GM12878 (cell line): ENCODE measurements around the gene ZNF146. TPM values are rescaled to one million over a fixed set of nuclear protein-coding genes. Genes with fewer than 3 reads are reported as not detected.

Source experiments
- ATAC-seq: fragments of 200-7000 bp; cut with Tn5 transposase; 3 replicates; pipeline ENCODE4 v1.9.1; 2020; ENCODE audit warnings: mild to moderate bottlenecking, moderate library complexity
- BruUV-seq: library from RNA; stranded (reverse); fragments of 400-500 nt; replicated peaks from 2 replicates; lab custom pipeline; 2021; lab: Mats Ljungman, UMichigan
- CTCF ChIA-PET: fragments of 300-600 bp; sonication (Branson Sonifier 250); formaldehyde crosslinking; extraction: SDS; loops from one replicate; lab custom pipeline; 2021; ENCODE audit warnings: inconsistent platforms; lab: Yijun Ruan, JAX
- POLR2A ChIA-PET: fragments of 350-600 bp; formaldehyde crosslinking; extraction: SDS; loops from one replicate; lab custom pipeline; 2021; ENCODE audit warnings: inconsistent platforms; lab: Charles Lee
- RAD21 ChIA-PET: fragments of 300-600 bp; sonication (Branson Sonifier 250); formaldehyde crosslinking; loops from one replicate; lab custom pipeline; 2023; ENCODE audit warnings: antibody characterized with exemption; ENCODE audit not compliant: unreplicated experiment; lab: Charles Lee
- SMC1A ChIA-PET: fragments of 300-600 bp; sonication (Branson Sonifier 250); formaldehyde crosslinking; loops from one replicate; lab custom pipeline; 2023; ENCODE audit not compliant: unreplicated experiment, uncharacterized antibody; lab: Charles Lee
- DNase-seq: peaks from one replicate; pipeline ENCODE4 v3.0.0-alpha.2; 2011; ENCODE audit warnings: low read depth, low spot score
- FAIRE-seq: peaks from 3 replicates; lab custom pipeline; 2011; peaks lifted over from hg19 to GRCh38; lab: Jason Lieb, UNC
- H2AFZ ChIP-seq: 2 replicates; pipeline ENCODE4 v1.6.0; 2011; ENCODE audit warnings: low read depth, low read length, control low read depth; ENCODE audit not compliant: control insufficient read depth
- H3K27ac ChIP-seq: 2 replicates; pipeline ENCODE4 v1.5.1; 2011; ENCODE audit warnings: control low read depth; ENCODE audit not compliant: control insufficient read depth, insufficient read depth
- H3K27me3 ChIP-seq, 2 experiments: replicated peaks in 1 of 2; 2 replicates each; pipeline versions ENCODE4 v1.6.0 to v1.6.1; 2011; ENCODE audit warnings: low read length in 1 of 2; ENCODE audit not compliant: control insufficient read depth in 2 of 2, insufficient read depth in 2 of 2
- H3K36me3 ChIP-seq, 2 experiments: 2 replicates each; pipeline ENCODE4 v1.5.1; 2011; ENCODE audit warnings: low read length in 1 of 2; ENCODE audit not compliant: control insufficient read depth in 2 of 2, insufficient read depth in 2 of 2
- H3K4me1 ChIP-seq: 2 replicates; pipeline ENCODE4 v1.6.1; 2011; ENCODE audit warnings: mild to moderate bottlenecking, low read length, moderate library complexity, mixed read lengths; ENCODE audit not compliant: control insufficient read depth, insufficient read depth
- H3K4me2 ChIP-seq: 2 replicates; pipeline ENCODE4 v1.6.0; 2011; ENCODE audit warnings: control low read depth; ENCODE audit not compliant: control insufficient read depth, insufficient read depth
- H3K4me3 ChIP-seq: fragments of 200-600 bp; sonication (generic); 2 replicates; pipeline ENCODE4 v1.5.1; 2016
- H3K79me2 ChIP-seq: 2 replicates; pipeline ENCODE4 v1.6.0; 2011; ENCODE audit warnings: low read length; ENCODE audit not compliant: control insufficient read depth, insufficient read depth
- H3K9ac ChIP-seq: 2 replicates; pipeline ENCODE4 v1.8.0; 2011; ENCODE audit warnings: low read length, control low read depth, mixed read lengths; ENCODE audit not compliant: control insufficient read depth, insufficient read depth
- H3K9me3 ChIP-seq: replicated peaks from 3 replicates; pipeline ENCODE4 v1.5.1; 2011; ENCODE audit warnings: mild to moderate bottlenecking, low read length; ENCODE audit not compliant: control insufficient read depth, insufficient read depth
- H4K20me1 ChIP-seq: 2 replicates; pipeline ENCODE4 v1.6.0; 2011; ENCODE audit not compliant: control insufficient read depth, insufficient read depth
- ATF7 ChIP-seq: fragments of 450-650 bp; IDR thresholded peaks from 2 replicates; pipeline ENCODE4 v1.6.1; 2016; ENCODE audit warnings: low read depth, mild to moderate bottlenecking
- CHD2 ChIP-seq: IDR thresholded peaks from 2 replicates; pipeline ENCODE4 v1.6.1; 2011; ENCODE audit warnings: low read depth, low read length, improper control_type of control experiment, borderline replicate concordance
- DPF2 ChIP-seq: fragments of 450-650 bp; IDR thresholded peaks from 2 replicates; pipeline ENCODE4 v1.6.1; 2017; ENCODE audit warnings: mild to moderate bottlenecking
- ETV6 ChIP-seq, 2 experiments: fragments of 450-650 bp in 1 of 2; IDR thresholded peaks in 1 of 2; conservative IDR thresholded peaks in 1 of 2; 2 replicates each; pipeline ENCODE4 v1.6.1; 2014; ENCODE audit warnings: antibody characterized with exemption in 1 of 2, borderline replicate concordance in 1 of 2, low read depth in 1 of 2, mild to moderate bottlenecking in 1 of 2, moderate library complexity in 1 of 2
- MYC ChIP-seq: IDR thresholded peaks from 2 replicates; pipeline ENCODE4 v1.6.1; 2011; ENCODE audit warnings: mild to moderate bottlenecking, low read length, moderate library complexity, inconsistent platforms; ENCODE audit not compliant: insufficient read depth, insufficient replicate concordance, insufficient read length, severe bottlenecking
- SREBF2 ChIP-seq: IDR thresholded peaks from 2 replicates; pipeline ENCODE4 v1.6.1; 2012; ENCODE audit warnings: mild to moderate bottlenecking, low read length
- ZNF217 ChIP-seq: fragments of 450-650 bp; IDR thresholded peaks from 2 replicates; pipeline ENCODE4 v1.6.1; 2017; ENCODE audit warnings: antibody characterized with exemption, mild to moderate bottlenecking
- ZNF24 ChIP-seq: fragments of 450-650 bp; IDR thresholded peaks from 2 replicates; pipeline ENCODE4 v1.6.1; 2017; ENCODE audit warnings: antibody characterized with exemption, mild to moderate bottlenecking
- ZNF274 ChIP-seq: IDR thresholded peaks from one replicate; pipeline ENCODE4 v1.8.0; 2011; ENCODE audit not compliant: insufficient read length, insufficient read depth
- WGBS: methylation state at CpG from one replicate; pipeline ENCODE4 v1.1.6; 2016; ENCODE audit warnings: low lambda C conversion rate; ENCODE audit not compliant: insufficient replicate concordance, insufficient coverage; ENCODE audit errors: missing lambda C conversion rate; 5-methylcytosine and 5-hydroxymethylcytosine counted together
- in situ Hi-C: fragments of 300-500 bp; cut with MboI; formaldehyde crosslinking; loops from 9 replicates; pipeline ENCODE4 v1.14.3; 2018; ENCODE audit warnings: mixed read lengths
- intact Hi-C: fragments of 100-400 bp; cut with micrococcal nuclease; formaldehyde crosslinking; loops from one replicate; pipeline ENCODE4 v1.14.2; 2022; ENCODE audit not compliant: unreplicated experiment
- polyA plus RNA-seq, 11 experiments: library from polyadenylated mRNA; depleted of rRNA in 4 of 11; unstranded in 6 of 11; stranded (reverse) in 5 of 11; fragments of >200 nt; fragmentation: Nextera tagmentation in 4 of 11; fragmentation: Illumina TruSeq in 1 of 11; extraction: Ambion mirVana in 4 of 11; extraction: Trizol in 1 of 11; gene quantifications; 1 replicate in 1 of 11; 2 replicates in 10 of 11; pipeline versions ENCODE4 v1.2.1 to v1.2.3, GENCODE V29; 2011 to 2016; ENCODE audit warnings: inconsistent platforms in 2 of 11, missing spikeins in 2 of 11, low read depth in 1 of 11
- total RNA-seq, 4 experiments: library from RNA; depleted of rRNA in 3 of 4; stranded (reverse); fragments of >200 nt in 3 of 4; fragmentation: Illumina TruSeq in 1 of 4; extraction: Trizol in 1 of 4; gene quantifications; 2 replicates each; pipeline versions ENCODE4 v1.2.1 to v1.2.3, GENCODE V29; 2013 to 2021
- TF ChIP-seq, protein P1 (sequence below): fragments of 450-650 bp; IDR thresholded peaks from 2 replicates; pipeline ENCODE4 v1.6.1; 2017; ENCODE audit warnings: borderline replicate concordance
- TF ChIP-seq, protein P2 (sequence below): fragments of 450-650 bp; IDR thresholded peaks from 2 replicates; pipeline ENCODE4 v1.6.1; 2016; ENCODE audit warnings: mild to moderate bottlenecking
- TF ChIP-seq, protein P3 (sequence below): IDR thresholded peaks from 2 replicates; pipeline ENCODE4 v1.6.1; 2011; ENCODE audit warnings: mild to moderate bottlenecking, low read depth, low read length, moderate library complexity; ENCODE audit not compliant: insufficient replicate concordance
- TF ChIP-seq, protein P4 (sequence below): IDR thresholded peaks from 2 replicates; pipeline ENCODE4 v1.6.1; 2012; ENCODE audit warnings: low read depth, low read length, improper control_type of control experiment
- TF ChIP-seq, protein P5 (sequence below): fragments of 450-650 bp; IDR thresholded peaks from 2 replicates; pipeline ENCODE4 v1.6.1; 2017; ENCODE audit warnings: low read depth, mild to moderate bottlenecking, moderate library complexity

The ZNF146 gene
- total and polyA plus RNA-seq, 10 of the 15 experiments (the other 5 are each of a cell fraction or from before 2014, with no cell fraction given): 20.0 to 115 (median 71.2) TPM

DNA sequence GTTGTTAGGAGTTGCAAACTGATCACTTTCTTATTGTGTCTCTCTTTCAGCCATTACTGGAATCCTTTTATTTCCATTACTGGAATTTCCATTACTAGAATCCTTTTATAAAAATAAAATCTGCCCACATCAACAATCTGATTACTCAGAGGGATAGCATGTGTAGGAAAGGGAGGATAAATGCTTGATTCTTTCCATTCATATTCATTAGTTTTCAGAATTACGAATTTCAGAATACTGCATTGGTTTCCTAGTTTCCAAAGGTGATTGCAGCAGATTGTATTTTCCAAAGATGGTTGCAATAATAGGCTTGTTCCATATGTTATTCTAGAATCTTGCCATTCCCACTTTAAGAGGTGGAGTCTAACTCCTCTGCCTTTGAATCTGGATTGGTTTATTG is 37.1 kb downstream of the ZNF146 start:
- 0% methylated on average over 1 of the region's 1 CpG for WGBS
- DNase-seq: no peak
- Histone ChIP-seq H3K9me3 (no peaks in the 10 kb centered on the region; the same call in 2 of the 3 replicates), H3K4me3 (no peak overlapping the region), H3K27ac (no peak overlapping the region), H4K20me1 (no peaks in the 10 kb centered on the region), H3K4me1 (no peaks in the 10 kb centered on the region), H3K4me2 (no peak overlapping the region), H3K79me2 (no peaks in the 10 kb centered on the region), H3K27me3 (no peaks in the 10 kb centered on the region), H2AFZ (no peak overlapping the region), H3K9ac (no peak overlapping the region), H3K36me3 (no peaks in the 10 kb centered on the region)
- ChIA-PET SMC1A (no interaction called here), RAD21 (no interaction called here), CTCF (no interaction called here), POLR2A (no interaction called here)
- in situ Hi-C loops: no loop called here
- no peak for FAIRE-seq
- intact Hi-C loops: no loop called here
- no peak for ATAC-seq
- TF ChIP-seq, protein P1, sequence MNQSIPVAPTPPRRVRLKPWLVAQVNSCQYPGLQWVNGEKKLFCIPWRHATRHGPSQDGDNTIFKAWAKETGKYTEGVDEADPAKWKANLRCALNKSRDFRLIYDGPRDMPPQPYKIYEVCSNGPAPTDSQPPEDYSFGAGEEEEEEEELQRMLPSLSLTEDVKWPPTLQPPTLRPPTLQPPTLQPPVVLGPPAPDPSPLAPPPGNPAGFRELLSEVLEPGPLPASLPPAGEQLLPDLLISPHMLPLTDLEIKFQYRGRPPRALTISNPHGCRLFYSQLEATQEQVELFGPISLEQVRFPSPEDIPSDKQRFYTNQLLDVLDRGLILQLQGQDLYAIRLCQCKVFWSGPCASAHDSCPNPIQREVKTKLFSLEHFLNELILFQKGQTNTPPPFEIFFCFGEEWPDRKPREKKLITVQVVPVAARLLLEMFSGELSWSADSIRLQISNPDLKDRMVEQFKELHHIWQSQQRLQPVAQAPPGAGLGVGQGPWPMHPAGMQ: no peak
- TF ChIP-seq SREBF2 (no peak), ETV6 (conservative IDR thresholded peaks at IDR 0.05 in 1 of 2, IDR thresholded peaks at IDR 0.05 in 1 of 2; ENCODE audit: borderline replicate concordance in 1 of 2, low read depth in 1 of 2) (no peak), DPF2 (no peak), CHD2 (no peak), ZNF217 (no peak), ZNF274 (no peak), ATF7 (no peak), ZNF24 (no peak), MYC (no peak)
- TF ChIP-seq, protein P2, sequence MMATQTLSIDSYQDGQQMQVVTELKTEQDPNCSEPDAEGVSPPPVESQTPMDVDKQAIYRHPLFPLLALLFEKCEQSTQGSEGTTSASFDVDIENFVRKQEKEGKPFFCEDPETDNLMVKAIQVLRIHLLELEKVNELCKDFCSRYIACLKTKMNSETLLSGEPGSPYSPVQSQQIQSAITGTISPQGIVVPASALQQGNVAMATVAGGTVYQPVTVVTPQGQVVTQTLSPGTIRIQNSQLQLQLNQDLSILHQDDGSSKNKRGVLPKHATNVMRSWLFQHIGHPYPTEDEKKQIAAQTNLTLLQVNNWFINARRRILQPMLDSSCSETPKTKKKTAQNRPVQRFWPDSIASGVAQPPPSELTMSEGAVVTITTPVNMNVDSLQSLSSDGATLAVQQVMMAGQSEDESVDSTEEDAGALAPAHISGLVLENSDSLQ: no peak
- TF ChIP-seq, protein P3, sequence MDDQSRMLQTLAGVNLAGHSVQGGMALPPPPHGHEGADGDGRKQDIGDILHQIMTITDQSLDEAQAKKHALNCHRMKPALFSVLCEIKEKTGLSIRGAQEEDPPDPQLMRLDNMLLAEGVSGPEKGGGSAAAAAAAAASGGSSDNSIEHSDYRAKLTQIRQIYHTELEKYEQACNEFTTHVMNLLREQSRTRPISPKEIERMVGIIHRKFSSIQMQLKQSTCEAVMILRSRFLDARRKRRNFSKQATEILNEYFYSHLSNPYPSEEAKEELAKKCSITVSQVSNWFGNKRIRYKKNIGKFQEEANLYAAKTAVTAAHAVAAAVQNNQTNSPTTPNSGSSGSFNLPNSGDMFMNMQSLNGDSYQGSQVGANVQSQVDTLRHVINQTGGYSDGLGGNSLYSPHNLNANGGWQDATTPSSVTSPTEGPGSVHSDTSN: no peak
- TF ChIP-seq, protein P4, sequence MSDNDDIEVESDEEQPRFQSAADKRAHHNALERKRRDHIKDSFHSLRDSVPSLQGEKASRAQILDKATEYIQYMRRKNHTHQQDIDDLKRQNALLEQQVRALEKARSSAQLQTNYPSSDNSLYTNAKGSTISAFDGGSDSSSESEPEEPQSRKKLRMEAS: no peak
- TF ChIP-seq, protein P5, sequence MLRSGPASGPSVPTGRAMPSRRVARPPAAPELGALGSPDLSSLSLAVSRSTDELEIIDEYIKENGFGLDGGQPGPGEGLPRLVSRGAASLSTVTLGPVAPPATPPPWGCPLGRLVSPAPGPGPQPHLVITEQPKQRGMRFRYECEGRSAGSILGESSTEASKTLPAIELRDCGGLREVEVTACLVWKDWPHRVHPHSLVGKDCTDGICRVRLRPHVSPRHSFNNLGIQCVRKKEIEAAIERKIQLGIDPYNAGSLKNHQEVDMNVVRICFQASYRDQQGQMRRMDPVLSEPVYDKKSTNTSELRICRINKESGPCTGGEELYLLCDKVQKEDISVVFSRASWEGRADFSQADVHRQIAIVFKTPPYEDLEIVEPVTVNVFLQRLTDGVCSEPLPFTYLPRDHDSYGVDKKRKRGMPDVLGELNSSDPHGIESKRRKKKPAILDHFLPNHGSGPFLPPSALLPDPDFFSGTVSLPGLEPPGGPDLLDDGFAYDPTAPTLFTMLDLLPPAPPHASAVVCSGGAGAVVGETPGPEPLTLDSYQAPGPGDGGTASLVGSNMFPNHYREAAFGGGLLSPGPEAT: no peak
- BruUV-seq: no TSS peak
